ENCODE results near the gene CEP135. TPM values are rescaled to one million over a fixed set of nuclear protein-coding genes. Genes with fewer than 3 reads are reported as not detected.

CEP135 gene
- polyA plus RNA-seq, 1 experiment = 2.0 TPM

DNA sequence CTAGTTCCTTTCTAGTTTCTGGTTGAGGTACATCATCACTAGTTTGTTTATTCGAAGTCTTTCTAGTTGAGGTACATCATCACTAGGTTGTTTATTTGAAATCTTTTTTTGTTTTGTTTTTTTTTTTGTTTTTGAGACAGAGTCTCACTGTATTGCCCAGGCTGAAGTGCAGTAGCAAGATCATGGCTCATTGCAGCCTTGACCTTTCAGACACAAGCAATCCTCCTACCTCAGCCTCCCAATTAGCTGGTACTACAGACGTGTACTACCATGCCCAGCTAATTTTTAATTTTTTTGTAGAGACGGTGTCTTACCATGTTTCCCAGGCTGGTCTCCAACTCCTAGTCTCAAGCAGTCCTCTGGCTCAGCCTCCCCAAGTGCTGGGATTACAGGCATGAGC is 54.9 kb downstream of the CEP135 start:
- no peak for DNase-seq (ENCODE audit: low read depth)
- no peaks in the 10 kb centered on the region for H3K27me3 ChIP-seq (ENCODE audit: control insufficient read depth, insufficient read depth, low read length)
- ChIA-PET CTCF (no interaction called here), POLR2A (no interaction called here)
- TF ChIP-seq, protein P1, sequence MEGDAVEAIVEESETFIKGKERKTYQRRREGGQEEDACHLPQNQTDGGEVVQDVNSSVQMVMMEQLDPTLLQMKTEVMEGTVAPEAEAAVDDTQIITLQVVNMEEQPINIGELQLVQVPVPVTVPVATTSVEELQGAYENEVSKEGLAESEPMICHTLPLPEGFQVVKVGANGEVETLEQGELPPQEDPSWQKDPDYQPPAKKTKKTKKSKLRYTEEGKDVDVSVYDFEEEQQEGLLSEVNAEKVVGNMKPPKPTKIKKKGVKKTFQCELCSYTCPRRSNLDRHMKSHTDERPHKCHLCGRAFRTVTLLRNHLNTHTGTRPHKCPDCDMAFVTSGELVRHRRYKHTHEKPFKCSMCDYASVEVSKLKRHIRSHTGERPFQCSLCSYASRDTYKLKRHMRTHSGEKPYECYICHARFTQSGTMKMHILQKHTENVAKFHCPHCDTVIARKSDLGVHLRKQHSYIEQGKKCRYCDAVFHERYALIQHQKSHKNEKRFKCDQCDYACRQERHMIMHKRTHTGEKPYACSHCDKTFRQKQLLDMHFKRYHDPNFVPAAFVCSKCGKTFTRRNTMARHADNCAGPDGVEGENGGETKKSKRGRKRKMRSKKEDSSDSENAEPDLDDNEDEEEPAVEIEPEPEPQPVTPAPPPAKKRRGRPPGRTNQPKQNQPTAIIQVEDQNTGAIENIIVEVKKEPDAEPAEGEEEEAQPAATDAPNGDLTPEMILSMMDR (IDR thresholded peaks at IDR 0.05; ENCODE audit: insufficient read depth, low read depth, low read length) = no peak
- peaks cover 2% of the 10 kb centered on the region for H3K36me3 ChIP-seq (ENCODE audit: control insufficient read depth, insufficient read depth, low read length)
- no peak overlapping the region for H3K4me3 ChIP-seq (ENCODE audit: low read depth, low read length)

DNA sequence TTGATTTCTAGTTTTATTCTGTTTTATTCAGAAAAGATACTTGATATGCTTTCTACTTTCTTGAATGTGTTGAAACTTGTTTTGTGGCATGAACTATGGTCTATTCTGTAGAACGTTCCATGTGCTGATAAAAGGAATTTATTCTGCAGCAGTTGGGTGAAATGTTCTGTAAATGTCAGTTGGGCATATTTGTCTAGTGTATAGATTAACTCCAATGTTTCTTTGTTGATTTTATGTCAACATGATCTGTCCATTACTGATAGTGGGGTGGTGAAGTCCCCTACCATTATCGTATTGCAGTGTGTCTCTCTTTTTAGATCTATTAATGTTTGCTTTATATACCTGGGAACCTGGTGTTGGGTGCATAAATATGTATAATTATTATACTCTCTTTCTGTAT is 55.5 kb downstream of the CEP135 start:
- ChIA-PET CTCF (interaction anchor here (1.4 kb wide), 1 partner anchor 10 kb away, joined by 4 read pairs; no protein-coding TSS in a partner anchor), POLR2A (no interaction called here)
- no peaks in the 10 kb centered on the region for H3K27me3 ChIP-seq (ENCODE audit: control insufficient read depth, insufficient read depth, low read length)
- no peak overlapping the region for H3K4me3 ChIP-seq (ENCODE audit: low read depth, low read length)
- peaks cover 2% of the 10 kb centered on the region for H3K36me3 ChIP-seq (ENCODE audit: control insufficient read depth, insufficient read depth, low read length)
- DNase-seq (ENCODE audit: low read depth) = no peak
- TF ChIP-seq, protein P1 (IDR thresholded peaks at IDR 0.05; ENCODE audit: insufficient read depth, low read depth, low read length) = no peak

DNA sequence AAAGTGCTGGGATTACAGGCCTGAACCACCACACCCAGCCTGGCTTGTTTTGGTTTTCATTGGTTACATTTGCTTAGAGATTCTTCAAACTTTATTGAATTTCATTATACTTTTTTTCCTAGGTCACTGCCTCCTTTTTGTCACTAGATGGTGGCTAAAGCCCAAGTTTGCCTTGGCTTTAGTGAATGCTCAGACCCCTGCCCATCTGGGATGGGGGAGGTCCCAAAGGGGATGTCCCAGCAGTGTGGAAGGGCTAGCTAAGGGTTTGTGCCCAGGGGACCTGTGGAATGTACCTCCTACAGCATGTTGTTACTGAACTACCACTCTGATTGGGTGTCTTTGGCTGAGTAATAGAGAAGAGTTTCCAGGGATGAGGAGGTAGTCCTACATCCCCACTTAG is 58.4 kb downstream of the CEP135 start:
- H3K27me3 ChIP-seq (ENCODE audit: control insufficient read depth, insufficient read depth, low read length) = no peaks in the 10 kb centered on the region
- ChIA-PET CTCF (no interaction called here), POLR2A (no interaction called here)
- TF ChIP-seq, protein P1 (IDR thresholded peaks at IDR 0.05; ENCODE audit: insufficient read depth, low read depth, low read length) = no peak
- no peak for DNase-seq (ENCODE audit: low read depth)
- no peaks in the 10 kb centered on the region; the same call in none of the 2 replicates for H3K36me3 ChIP-seq (ENCODE audit: control insufficient read depth, insufficient read depth, low read length)
- H3K4me3 ChIP-seq (ENCODE audit: low read depth, low read length) = no peak overlapping the region

DNA sequence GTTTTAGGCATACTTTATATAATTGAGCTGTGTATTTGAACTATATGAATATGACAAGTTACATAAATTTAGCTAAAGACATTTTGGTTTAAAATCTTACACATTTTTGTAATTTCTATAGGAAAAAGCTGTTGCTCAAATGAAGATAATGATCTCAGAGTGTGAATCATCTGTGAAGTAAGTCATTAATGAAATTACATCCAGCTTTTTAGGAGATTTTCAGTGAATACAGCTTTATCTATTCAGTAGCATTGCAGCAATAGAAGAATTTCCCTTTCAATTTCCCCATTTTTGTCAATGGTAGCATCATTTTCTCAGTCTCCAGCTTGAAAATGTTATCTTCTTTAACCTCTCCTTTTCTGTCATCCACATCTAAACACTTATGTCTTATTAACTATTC is 59.5 kb downstream of the CEP135 start:
- ChIA-PET CTCF (no interaction called here), POLR2A (no interaction called here)
- DNase-seq (ENCODE audit: low read depth) = no peak
- Histone ChIP-seq H3K27me3 (ENCODE audit: control insufficient read depth, insufficient read depth, low read length) (no peaks in the 10 kb centered on the region), H3K36me3 (ENCODE audit: control insufficient read depth, insufficient read depth, low read length) (no peaks in the 10 kb centered on the region; the same call in none of the 2 replicates), H3K4me3 (ENCODE audit: low read depth, low read length) (no peak overlapping the region)
- TF ChIP-seq, protein P1 (IDR thresholded peaks at IDR 0.05; ENCODE audit: insufficient read depth, low read depth, low read length) = no peak

DNA sequence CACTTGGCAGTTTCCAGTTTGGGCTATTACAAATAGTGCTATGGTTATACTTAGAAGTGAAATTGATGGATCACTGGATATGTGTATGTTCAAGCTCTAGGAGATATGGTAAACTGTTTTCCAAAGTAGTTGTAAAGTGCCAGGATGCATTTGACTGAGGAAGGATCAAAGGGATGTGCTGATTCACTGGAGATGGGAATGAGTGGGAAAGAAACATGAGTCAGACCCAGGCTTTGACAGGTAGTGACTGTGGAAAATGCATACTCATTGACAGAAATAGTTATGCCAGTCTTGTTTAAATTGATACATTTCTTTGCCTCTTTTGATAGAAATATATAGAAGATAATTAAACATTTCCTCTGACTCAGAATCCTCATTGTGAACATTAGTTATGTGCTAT is 77.9 kb downstream of the CEP135 start:
- TF ChIP-seq, protein P1 (IDR thresholded peaks at IDR 0.05; ENCODE audit: insufficient read depth, low read depth, low read length) = no peak
- Histone ChIP-seq H3K36me3 (ENCODE audit: control insufficient read depth, insufficient read depth, low read length) (peaks cover 7% of the 10 kb centered on the region; the same call in 1 of the 2 replicates), H3K27me3 (ENCODE audit: control insufficient read depth, insufficient read depth, low read length) (no peaks in the 10 kb centered on the region), H3K4me3 (ENCODE audit: low read depth, low read length) (no peak overlapping the region)
- CTCF ChIA-PET = interaction anchor here (2.3 kb wide), 1 partner anchor 78 kb away, joined by 6 read pairs; the partner anchor contains the start of gene CEP135
- POLR2A ChIA-PET = no interaction called here
- no peak for DNase-seq (ENCODE audit: low read depth)

All from BJ (cell line).